Measurements from ENCODE around the gene GGA1.

The GGA1 gene

GRCh38 chr22:37674951-37675929 is 66.6 kb downstream of the GGA1 start, which contains the start of gene LGALS1:
TSS of gene LGALS1 (plus strand) at chr22:37675636. CDS start at chr22:37675703, 67 bp downstream.
- DNase-seq (ENCODE audit: low read depth, low spot score), result peak; percentile 91

GRCh38 chr22:37675930-37676735 is 67.5 kb downstream of the GGA1 start:
- DNase-seq (ENCODE audit: low read depth, low spot score), result no peak

- DNase-seq (ENCODE audit: low read depth, low spot score), result peak; percentile 92
These were observed 68.3 kb downstream of the GGA1 start for GRCh38 chr22:37676736-37677492.

- DNase-seq (ENCODE audit: low read depth, low spot score), result no peak
These were observed 68.9 kb downstream of the GGA1 start for GRCh38 chr22:37677493-37677974.

DNA sequence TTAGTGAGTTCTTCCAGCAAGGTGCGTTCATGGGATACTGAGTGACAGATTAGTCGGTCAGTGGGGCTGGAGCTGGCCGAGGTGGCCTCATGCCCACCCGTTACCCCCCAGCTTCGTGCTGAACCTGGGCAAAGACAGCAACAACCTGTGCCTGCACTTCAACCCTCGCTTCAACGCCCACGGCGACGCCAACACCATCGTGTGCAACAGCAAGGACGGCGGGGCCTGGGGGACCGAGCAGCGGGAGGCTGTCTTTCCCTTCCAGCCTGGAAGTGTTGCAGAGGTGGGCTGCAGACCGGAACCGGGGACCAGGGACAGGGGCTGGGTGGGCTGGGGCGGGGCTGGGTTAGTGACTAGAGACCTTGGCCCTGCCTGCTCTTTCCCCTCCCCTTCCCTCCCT is 69.7 kb downstream of the GGA1 start:
- DNase-seq (ENCODE audit: low read depth, low spot score), result no peak

- DNase-seq (ENCODE audit: low read depth, low spot score), result no peak
These were observed 71.0 kb downstream of the GGA1 start for GRCh38 chr22:37679670-37680069.

DNA sequence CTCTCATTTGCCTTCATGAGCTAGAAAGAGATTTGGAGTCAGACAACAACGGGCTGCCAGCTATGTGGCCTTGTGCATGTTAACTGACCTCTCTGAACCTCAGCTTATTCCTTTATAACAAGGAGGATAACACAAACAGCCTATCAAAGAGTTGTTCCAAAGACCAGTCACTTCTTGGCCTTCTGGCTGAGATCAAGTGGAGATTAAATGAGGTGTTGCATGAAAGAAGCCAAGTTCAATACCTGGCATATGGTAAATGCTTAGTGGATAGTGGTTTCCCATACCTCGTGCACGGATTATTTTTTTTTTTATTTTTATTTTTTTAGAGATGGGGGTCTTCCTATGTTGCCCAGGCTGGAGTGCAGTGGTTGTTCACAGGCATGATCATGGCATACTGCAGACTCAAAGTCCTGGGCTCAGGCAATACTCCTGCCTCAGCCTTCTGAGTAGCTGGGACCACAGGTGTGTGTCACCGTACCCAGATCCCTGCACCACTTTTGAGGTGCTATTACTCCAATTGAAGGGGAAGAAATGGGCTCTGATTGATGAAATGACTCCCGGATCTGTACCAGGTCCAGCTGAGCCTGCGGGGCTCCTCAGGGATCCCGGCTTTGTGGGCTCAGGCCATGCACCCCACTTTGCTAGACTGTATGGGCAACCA is 71.7 kb downstream of the GGA1 start:
- DNase-seq (ENCODE audit: low read depth, low spot score), result no peak

DNA sequence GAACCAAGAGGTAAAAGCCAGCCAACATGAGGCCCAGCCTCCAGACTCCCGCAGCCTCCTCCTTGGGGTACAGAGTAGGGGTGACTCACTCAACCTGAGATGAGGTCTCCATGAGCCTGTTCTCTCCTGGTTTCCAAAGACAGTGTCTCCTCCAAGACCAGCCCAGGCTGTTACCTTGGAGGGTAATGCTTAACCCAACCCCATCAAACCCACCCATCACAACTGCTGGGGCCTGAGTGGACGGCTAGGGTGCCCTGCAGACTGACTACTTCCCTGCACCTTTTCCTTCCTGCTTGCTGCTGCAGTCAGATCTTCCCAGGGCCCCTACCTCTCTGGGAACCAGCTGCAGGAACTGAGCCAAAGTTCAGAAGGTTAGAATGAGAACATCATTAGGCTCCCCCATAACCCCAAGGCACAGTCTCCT is 72.4 kb downstream of the GGA1 start:
- DNase-seq (ENCODE audit: low read depth, low spot score), result no peak

DNA sequence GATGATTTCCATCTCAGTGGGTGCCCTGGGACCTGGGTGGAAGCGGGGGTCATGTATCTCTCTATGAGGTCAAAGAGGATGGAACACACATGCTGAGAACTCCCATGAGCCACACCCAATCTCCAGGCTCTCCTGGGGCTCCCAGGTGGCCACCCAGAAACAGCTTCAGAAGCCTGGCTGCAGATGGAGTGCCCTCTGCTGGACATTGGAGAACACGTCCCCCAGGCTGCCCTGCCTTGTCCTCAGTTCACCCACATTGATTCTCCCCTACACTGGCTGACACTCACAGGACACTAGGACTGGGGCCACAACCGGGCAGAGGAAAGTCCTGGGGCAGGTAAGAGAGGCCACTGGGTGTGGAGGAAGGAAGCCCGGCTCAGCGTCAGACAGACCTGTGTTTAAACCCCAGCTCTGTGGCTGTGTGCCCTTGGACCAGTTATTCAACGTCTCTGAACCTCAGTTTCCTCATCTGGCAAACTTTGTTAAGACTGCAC is 73.0 kb downstream of the GGA1 start:
- DNase-seq (ENCODE audit: low read depth, low spot score), result no peak
